Ovary (tissue), 9 donors: ENCODE measurements around the gene SECTM1. TPM values are rescaled to one million over a fixed set of nuclear protein-coding genes. Genes with fewer than 3 reads are reported as not detected.

Source experiments
- DNase-seq, 5 donors: peaks; one replicate each; pipeline ENCODE4 v3.0.0-alpha.2; 2019 to 2020
- H3K27ac ChIP-seq, 2 donors: fragments of 200-600 bp; one replicate each; pipeline versions ENCODE4 v1.5.1 to v1.8.0; 2019 to 2022
- H3K27me3 ChIP-seq: fragments of 200-600 bp; one replicate; pipeline ENCODE4 v1.8.0; 2022
- H3K36me3 ChIP-seq: fragments of 200-600 bp; sonication (generic); one replicate; pipeline ENCODE4 v1.5.1; 2019
- H3K4me1 ChIP-seq: one replicate; pipeline ENCODE4 v1.8.1; 2013; ENCODE audit warnings: mild to moderate bottlenecking, moderate library complexity; ENCODE audit not compliant: insufficient read depth
- H3K4me3 ChIP-seq: fragments of 200-600 bp; sonication (generic); one replicate; pipeline ENCODE4 v1.5.1; 2017
- H3K9me3 ChIP-seq, 2 donors: fragments of 200-600 bp in 1 of 2; sonication (generic) in 1 of 2; one replicate each; pipeline versions ENCODE4 v1.5.1 to v1.8.1; 2013 to 2019; ENCODE audit warnings: mild to moderate bottlenecking in 1 of 2, moderate library complexity in 1 of 2
- EP300 ChIP-seq: sonication (generic); formaldehyde crosslinking; IDR thresholded peaks from one replicate; pipeline ENCODE4 v1.6.1; 2017; ENCODE audit warnings: antibody characterized with exemption
- POLR2A ChIP-seq: fragments of 450-650 bp; IDR thresholded peaks from one replicate; pipeline ENCODE4 v1.6.1; 2017; ENCODE audit warnings: antibody characterized with exemption, mild to moderate bottlenecking, moderate library complexity
- WGBS, 3 donors: extraction: QIAGEN DNeasy Blood & Tissue Kit in 1 of 3; methylation state at CpG; one replicate each; pipeline versions ENCODE4 v1.1.5 to v1.1.7; 2013 to 2017; 5-methylcytosine and 5-hydroxymethylcytosine counted together
- intact Hi-C, 4 donors: fragments of 100-400 bp; cut with DNase I; formaldehyde crosslinking; loops; one replicate each; pipeline versions ENCODE4 v1.11.0 to v1.15.1; 2022 to 2023
- polyA plus RNA-seq, 2 donors: library from polyadenylated mRNA; stranded (reverse); fragments of 200-250 nt in 1 of 2; fragments of 350-450 nt in 1 of 2; fragmentation: Illumina TruSeq in 1 of 2; extraction: RNeasy Lipid Tissue Mini Kit (QIAGEN cat#74804) in 1 of 2; gene quantifications; one replicate each; pipeline ENCODE4 v1.2.3, GENCODE V29; 2013 to 2014
- total RNA-seq, 7 donors: library from RNA; depleted of rRNA in 2 of 7; stranded (reverse); fragments of >200 nt in 2 of 7; fragmentation: NEBNext Ultra II Directional in 3 of 7; extraction: Animal tissue kit (Norgen Biotek cat#: 25700) in 3 of 7; gene quantifications; one replicate each; pipeline versions ENCODE4 v1.1.0 to v1.2.4, GENCODE V29; 2016 to 2023
- TF ChIP-seq, protein P1 (sequence below), 3 donors: fragments of 450-650 bp in 2 of 3; fragments of 200-600 bp in 1 of 3; IDR thresholded peaks; one replicate each; pipeline versions ENCODE4 v1.5.1 to v1.8.0; 2016 to 2022; ENCODE audit warnings: antibody characterized with exemption in 3 of 3, mild to moderate bottlenecking in 1 of 3
- donor health status: DM: no; HTN: no; CAD: no; lungs with moderate emphysema.
- donor health status: DM: no; HTN: no; CAD: no.
- donor health status: Bipolar disorder and iron deficiency.
- donor health status: DM: yes; HTN: yes; CAD: no.
- donor health status: DM: no; HTN: no; CAD: no.
- donor health status: DM: yes; HTN: yes; CAD: no.

The SECTM1 gene
- total and polyA plus RNA-seq, 9 donors: 2.1 to 20.8 (median 7.9) TPM

DNA sequence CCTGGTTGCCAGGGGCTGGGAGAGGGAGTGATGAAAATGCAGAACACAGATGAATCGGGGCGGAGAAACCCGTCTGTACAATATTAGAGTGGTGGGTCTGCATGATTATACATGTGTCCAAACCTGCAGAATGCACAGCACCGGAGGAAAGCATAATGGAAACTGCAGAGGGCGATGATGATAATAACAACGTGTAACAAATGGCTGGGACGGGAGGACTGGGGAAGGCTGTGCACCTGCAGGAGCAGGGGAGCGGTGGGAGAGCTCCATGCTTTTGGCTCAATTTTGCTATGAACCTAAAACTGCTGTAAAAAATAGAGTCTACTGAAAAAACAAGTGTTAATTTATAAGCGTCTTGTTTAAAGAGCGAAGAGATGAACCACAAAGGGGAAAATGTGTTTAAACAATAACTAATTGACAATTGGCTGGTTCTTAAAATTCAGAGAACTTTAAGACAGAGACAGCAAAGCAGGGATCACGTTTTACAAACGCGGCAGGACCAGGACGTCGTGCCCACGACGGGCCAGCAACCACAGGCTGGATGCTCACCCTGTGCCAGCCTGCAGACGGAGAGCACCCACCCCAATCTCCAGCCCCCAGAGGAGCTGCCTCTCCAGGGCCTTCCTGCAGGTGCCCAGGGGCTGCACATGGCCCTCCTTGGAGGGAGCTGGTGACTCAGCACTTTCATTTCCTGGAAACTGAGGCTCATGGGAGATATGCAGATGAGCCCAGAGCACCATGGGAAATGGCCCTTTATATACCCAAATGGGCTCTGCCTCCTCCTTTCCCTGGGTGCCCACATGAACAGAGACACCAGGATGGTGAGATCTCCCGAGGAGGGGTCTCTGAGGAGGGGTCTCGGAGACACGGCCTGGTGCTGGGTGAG is 25.1 kb upstream of the SECTM1 start, which contains the start of gene TEX19:
TSS of gene TEX19 (plus strand) at position 783 of the 886 bp plus-strand sequence. CDS start 2,904 bp downstream, outside the sequence.
- Histone ChIP-seq H3K36me3 (no peaks in the 10 kb centered on the region), H3K4me3 (no peak within 1 kb of the TSS), H3K9me3 (no peaks in the 10 kb centered on the region), H3K27me3 (no peaks in the 10 kb centered on the region), H3K27ac (no peak within 1 kb of the TSS), H3K4me1 (no peaks in the 10 kb centered on the region)
- TF ChIP-seq, protein P1, sequence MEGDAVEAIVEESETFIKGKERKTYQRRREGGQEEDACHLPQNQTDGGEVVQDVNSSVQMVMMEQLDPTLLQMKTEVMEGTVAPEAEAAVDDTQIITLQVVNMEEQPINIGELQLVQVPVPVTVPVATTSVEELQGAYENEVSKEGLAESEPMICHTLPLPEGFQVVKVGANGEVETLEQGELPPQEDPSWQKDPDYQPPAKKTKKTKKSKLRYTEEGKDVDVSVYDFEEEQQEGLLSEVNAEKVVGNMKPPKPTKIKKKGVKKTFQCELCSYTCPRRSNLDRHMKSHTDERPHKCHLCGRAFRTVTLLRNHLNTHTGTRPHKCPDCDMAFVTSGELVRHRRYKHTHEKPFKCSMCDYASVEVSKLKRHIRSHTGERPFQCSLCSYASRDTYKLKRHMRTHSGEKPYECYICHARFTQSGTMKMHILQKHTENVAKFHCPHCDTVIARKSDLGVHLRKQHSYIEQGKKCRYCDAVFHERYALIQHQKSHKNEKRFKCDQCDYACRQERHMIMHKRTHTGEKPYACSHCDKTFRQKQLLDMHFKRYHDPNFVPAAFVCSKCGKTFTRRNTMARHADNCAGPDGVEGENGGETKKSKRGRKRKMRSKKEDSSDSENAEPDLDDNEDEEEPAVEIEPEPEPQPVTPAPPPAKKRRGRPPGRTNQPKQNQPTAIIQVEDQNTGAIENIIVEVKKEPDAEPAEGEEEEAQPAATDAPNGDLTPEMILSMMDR (IDR thresholded peaks at IDR 0.05): no peak
- TF ChIP-seq EP300: no peak
- no peak for TF ChIP-seq POLR2A
- intact Hi-C loops: loop anchor here in 3 of 4 donors (10.0 kb wide), 4 partner anchors 56 to 416 kb away; partner anchors contain the start of genes HEXD (in 1 of the 3) and OGFOD3 (in 1 of the 3)
- no peak for DNase-seq
- 47 to 56% (median 52%) methylated on average over 21 of the region's 21 CpGs for WGBS, 3 donors

DNA sequence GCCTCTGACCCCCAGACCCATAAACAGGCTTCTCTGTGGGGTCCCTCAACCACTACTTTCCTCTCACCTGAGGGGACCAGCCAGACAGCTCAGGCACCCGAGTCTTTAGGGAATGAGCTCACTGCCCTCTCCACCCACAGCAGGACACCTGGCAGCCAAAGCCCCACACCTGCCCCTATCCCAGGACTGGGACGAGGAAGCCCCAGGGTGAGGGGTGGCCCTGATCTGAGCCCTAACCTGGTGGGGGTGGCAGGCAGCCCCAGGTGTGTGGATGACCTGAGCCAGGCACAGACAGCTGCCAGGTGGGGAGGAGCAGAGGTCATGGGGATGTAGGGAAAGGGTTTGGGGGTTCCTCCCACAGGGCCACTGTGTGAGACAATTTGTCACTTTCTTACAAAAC is 23.8 kb upstream of the SECTM1 start:
- 63 to 75% (median 69%) methylated on average over 1 to 2 of the region's 2 CpGs for WGBS, 3 donors
- Histone ChIP-seq H3K4me3 (no peak overlapping the region), H3K9me3 (no peaks in the 10 kb centered on the region), H3K4me1 (no peaks in the 10 kb centered on the region), H3K27me3 (no peaks in the 10 kb centered on the region), H3K27ac (no peak overlapping the region), H3K36me3 (no peaks in the 10 kb centered on the region)
- TF ChIP-seq EP300 (no peak), POLR2A (no peak)
- TF ChIP-seq, protein P1 (IDR thresholded peaks at IDR 0.05): no peak
- DNase-seq: no peak
- intact Hi-C loops: loop anchor here in 3 of 4 donors (10.0 kb wide), 4 partner anchors 57 to 417 kb away; partner anchors contain the start of genes HEXD (in 1 of the 3) and OGFOD3 (in 1 of the 3)

DNA sequence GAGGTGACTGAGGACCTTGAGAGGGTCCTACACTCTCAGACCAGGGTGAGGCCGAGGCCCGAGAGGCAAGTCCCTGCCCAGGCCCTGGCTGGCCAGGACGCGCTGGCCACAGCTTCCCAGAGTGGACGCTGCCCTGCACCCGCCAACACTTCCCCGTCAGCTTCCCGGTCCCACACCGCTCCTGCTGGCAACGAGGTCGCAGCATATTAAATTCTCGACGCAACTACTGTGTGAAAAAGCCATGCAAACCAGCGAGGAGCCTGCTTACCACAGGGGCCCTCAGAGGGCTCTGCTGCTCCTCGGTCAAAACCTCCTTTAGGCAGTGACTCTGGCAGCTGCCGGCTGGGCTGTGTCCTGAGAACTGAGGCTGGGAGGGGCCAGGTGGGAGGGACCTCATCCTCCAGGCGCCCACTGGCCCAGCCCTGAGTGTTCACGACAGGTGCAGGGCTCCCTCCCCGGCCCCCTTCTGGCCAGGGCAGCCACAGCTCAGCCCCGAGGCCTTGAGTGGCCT is 23.3 kb upstream of the SECTM1 start:
- no peak for DNase-seq
- Histone ChIP-seq H3K27me3 (no peaks in the 10 kb centered on the region), H3K27ac (no peak overlapping the region), H3K4me3 (no peak overlapping the region), H3K4me1 (no peaks in the 10 kb centered on the region), H3K36me3 (no peaks in the 10 kb centered on the region), H3K9me3 (no peaks in the 10 kb centered on the region)
- 46 to 62% (median 50%) methylated on average over 19 to 20 of the region's 20 CpGs for WGBS, 3 donors
- intact Hi-C loops: loop anchor here in 3 of 4 donors (10.0 kb wide), 4 partner anchors 58 to 418 kb away; partner anchors contain the start of genes HEXD (in 1 of the 3) and OGFOD3 (in 1 of the 3)
- TF ChIP-seq POLR2A (no peak), EP300 (no peak)
- TF ChIP-seq, protein P1 (IDR thresholded peaks at IDR 0.05): no peak

DNA sequence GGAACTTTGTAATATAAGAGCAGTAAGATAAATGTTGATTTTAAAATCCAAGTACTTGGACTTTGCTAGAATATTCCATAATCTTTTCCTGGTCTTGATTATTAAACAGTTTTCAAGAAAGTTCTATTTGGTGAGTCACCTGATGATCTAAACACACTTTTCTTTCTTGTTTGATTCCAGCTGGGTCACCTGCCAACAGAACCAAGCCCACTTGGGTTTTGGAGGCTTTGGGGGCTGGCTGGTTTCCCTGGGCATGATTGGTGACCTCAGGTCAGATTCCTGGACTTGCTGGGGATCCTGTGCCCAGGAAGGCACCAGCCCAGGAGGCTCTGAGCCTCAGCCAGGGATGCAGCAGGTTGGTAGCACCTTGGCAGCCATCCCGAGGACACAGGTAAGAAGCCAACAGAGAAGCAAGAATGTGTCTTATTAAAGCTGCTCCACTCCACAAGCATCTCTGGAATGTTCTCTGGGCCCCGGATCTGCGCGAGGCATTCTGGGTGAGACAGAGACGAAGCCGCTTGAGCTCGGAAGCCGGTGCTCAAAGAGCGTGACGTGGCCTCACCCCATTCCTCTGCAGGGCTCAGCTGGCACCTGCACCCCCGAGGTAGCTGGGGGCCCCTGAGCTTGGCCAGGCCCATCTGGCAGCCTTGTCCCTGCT is 22.3 kb upstream of the SECTM1 start:
- no peak for TF ChIP-seq EP300
- TF ChIP-seq, protein P1 (IDR thresholded peaks at IDR 0.05): no peak
- TF ChIP-seq POLR2A: no peak
- intact Hi-C loops: loop anchor here in 3 of 4 donors (10.0 kb wide), 4 partner anchors 59 to 419 kb away; partner anchors contain the start of genes HEXD (in 1 of the 3) and OGFOD3 (in 1 of the 3)
- H3K27ac ChIP-seq: no peak overlapping the region
- WGBS, 3 donors: 43 to 58% (median 46%) methylated on average over 11 of the region's 11 CpGs
- peak in 1 of 5 donors; percentile 14 for DNase-seq
- no peaks in the 10 kb centered on the region for H3K36me3 ChIP-seq
- H3K27me3 ChIP-seq: no peaks in the 10 kb centered on the region
- H3K4me3 ChIP-seq: no peak overlapping the region
- H3K9me3 ChIP-seq: no peaks in the 10 kb centered on the region
- no peaks in the 10 kb centered on the region for H3K4me1 ChIP-seq
